Measurements from ENCODE around the gene LHCGR.

LHCGR gene

DNA sequence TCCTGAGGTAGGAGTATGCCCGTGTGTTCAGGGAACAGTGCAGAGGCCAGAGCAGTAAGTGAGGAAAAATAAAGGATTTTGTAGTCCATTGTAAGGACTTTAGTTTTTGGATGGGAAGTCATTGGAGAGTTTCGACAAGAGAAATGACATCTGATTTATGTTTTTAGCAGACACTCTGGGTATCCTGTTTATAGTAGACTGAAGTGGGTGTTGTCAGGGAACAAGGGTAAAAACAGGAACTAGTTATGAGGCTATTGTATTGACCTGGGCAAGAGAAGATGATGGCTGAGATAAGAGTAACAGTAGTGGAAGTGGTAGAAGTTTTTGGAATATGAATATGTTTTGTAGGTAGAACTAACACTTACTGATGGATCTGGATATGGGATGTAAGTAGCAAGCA is 78.1 kb downstream of the LHCGR start:
- no peak overlapping the region for H3K4me3 ChIP-seq (ENCODE audit: low read length)
- DNase-seq (ENCODE audit: low read depth) = no peak
- no peak for TF ChIP-seq CTCF (IDR thresholded peaks at IDR 0.05; ENCODE audit: insufficient read depth, low read depth, low read length, missing control alignments)

DNA sequence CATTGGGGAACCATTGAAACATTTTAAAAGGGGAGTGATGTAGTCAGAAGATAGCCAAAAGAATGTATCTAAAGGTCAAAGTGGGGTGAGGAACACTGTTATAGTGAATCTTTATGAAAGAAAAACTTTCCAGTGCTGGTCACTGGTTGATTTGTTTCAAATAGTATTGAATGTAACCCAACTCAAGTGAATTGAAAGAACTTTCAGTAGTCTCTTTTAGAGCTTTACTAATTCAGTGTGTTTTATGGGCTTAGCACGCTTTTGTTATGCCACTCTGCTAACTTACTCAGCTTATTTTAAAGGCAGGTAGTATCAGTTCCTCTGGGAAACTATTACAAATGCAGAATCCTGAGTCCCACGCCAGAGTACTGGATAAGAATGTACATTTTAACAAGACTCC is 80.6 kb downstream of the LHCGR start:
- no peak for TF ChIP-seq CTCF (IDR thresholded peaks at IDR 0.05; ENCODE audit: insufficient read depth, low read depth, low read length, missing control alignments)
- no peak overlapping the region for H3K4me3 ChIP-seq (ENCODE audit: low read length)
- no peak for DNase-seq (ENCODE audit: low read depth)

DNA sequence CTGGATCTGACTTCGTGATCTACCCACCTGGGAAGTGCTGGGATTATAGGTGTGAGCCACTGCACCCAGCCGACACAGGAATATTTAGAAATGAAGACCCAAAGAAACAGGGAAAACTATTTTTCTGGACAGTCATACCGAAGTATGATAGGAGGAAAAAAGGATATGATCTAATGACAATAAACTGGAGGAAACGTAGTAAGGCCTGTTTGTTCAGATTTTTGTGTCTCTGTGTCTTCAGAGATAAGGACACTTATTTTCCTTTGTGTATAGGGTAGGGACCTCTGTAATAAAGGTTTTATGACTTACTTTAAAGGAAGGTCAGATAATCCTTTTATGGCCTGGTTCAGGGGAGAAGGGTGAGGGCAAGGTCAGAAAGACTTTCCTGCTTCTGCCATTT is 81.9 kb downstream of the LHCGR start:
- no peak for TF ChIP-seq CTCF (IDR thresholded peaks at IDR 0.05; ENCODE audit: insufficient read depth, low read depth, low read length, missing control alignments)
- H3K4me3 ChIP-seq (ENCODE audit: low read length) = no peak overlapping the region
- DNase-seq (ENCODE audit: low read depth) = no peak

- no peak for TF ChIP-seq CTCF (IDR thresholded peaks at IDR 0.05; ENCODE audit: insufficient read depth, low read depth, low read length, missing control alignments)
- no peak for DNase-seq (ENCODE audit: low read depth)
- no peak overlapping the region for H3K4me3 ChIP-seq (ENCODE audit: low read length)
These were observed 86.5 kb downstream of the LHCGR start for GRCh38 chr2:48668992-48669391.

- peak; percentile 1 for DNase-seq (ENCODE audit: low read depth)
These were observed 104.2 kb downstream of the LHCGR start for GRCh38 chr2:48651158-48651790.

DNA sequence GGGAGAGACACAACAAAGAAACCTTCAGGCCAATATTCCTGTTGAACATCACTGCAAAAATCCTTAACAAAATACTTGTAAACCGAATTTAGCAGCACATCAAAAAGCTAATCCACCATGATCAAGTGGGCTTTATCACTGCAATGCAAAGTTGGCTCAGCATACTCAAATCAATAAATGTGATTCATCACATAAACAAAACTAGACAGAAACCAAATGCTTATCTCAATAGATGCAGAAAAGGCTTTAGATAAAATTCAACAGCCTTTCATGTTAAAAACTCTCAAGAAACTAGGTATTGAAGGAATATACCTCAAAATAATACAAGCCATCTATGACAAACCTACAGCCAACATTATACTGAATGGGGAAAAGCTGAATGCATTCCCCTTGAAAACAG is 117.3 kb downstream of the LHCGR start:
- no peak for DNase-seq (ENCODE audit: low read depth)
- no peak for TF ChIP-seq CTCF (IDR thresholded peaks at IDR 0.05; ENCODE audit: insufficient read depth, low read depth, low read length, missing control alignments)
- H3K4me3 ChIP-seq (ENCODE audit: low read length) = no peak overlapping the region

More at GRCh38 chr2:48651158-48651790, 104.2 kb downstream of the LHCGR start:
- no peak for TF ChIP-seq CTCF (IDR thresholded peaks at IDR 0.05; ENCODE audit: insufficient read depth, low read depth, low read length, missing control alignments)
- H3K4me3 ChIP-seq (ENCODE audit: low read length) = no peak overlapping the region

Measured in epithelial cell of esophagus (primary cell).